Natural killer cell (primary cell): ENCODE results near the gene GALNTL6. TPM values are rescaled to one million over a fixed set of nuclear protein-coding genes. Genes with fewer than 3 reads are reported as not detected.

Experiments used
- ATAC-seq, 3 donors: fragments of 150-1000 bp in 2 of 3; fragments of 200-7000 bp in 1 of 3; cut with Tn5 transposase; 1 replicate in 1 of 3; 2 replicates in 2 of 3; pipeline ENCODE4 v1.10.0; 2021; ENCODE audit warnings: mild to moderate bottlenecking in 2 of 3, moderate library complexity in 2 of 3
- DNase-seq, 2 donors: peaks; one replicate each; pipeline versions ENCODE4 v3.0.0 to v3.0.0-alpha.2; 2013 to 2021; ENCODE audit warnings: mixed read lengths in 1 of 2
- H3K27ac ChIP-seq: one replicate; pipeline ENCODE4 v1.5.1; 2013; ENCODE audit warnings: mild to moderate bottlenecking, low read length
- H3K27me3 ChIP-seq: one replicate; pipeline ENCODE4 v1.6.1; 2013; ENCODE audit warnings: low read length; ENCODE audit not compliant: control insufficient read depth, insufficient read depth
- H3K36me3 ChIP-seq: one replicate; pipeline ENCODE4 v1.6.1; 2013; ENCODE audit warnings: low read length; ENCODE audit not compliant: control insufficient read depth, insufficient read depth
- H3K4me1 ChIP-seq: one replicate; pipeline ENCODE4 v1.6.1; 2013; ENCODE audit warnings: low read length; ENCODE audit not compliant: control insufficient read depth, insufficient read depth
- H3K4me3 ChIP-seq: one replicate; pipeline ENCODE4 v1.5.1; 2013; ENCODE audit warnings: low read length
- H3K9me3 ChIP-seq: one replicate; pipeline ENCODE4 v1.6.1; 2013; ENCODE audit warnings: low read length; ENCODE audit not compliant: control insufficient read depth, insufficient read depth
- H3K27ac Mint-ChIP-seq, 2 donors: one replicate each; pipeline ENCODE4 v1.8.0; 2022; ENCODE audit warnings: mild to moderate bottlenecking in 2 of 2, mixed read lengths in 2 of 2, moderate library complexity in 1 of 2
- H3K27me3 Mint-ChIP-seq, 2 donors: one replicate each; pipeline ENCODE4 v1.8.0; 2022; ENCODE audit warnings: low read depth in 2 of 2, mixed read lengths in 2 of 2
- H3K36me3 Mint-ChIP-seq: one replicate; pipeline ENCODE4 v1.8.0; 2022; ENCODE audit warnings: mixed read lengths
- H3K4me1 Mint-ChIP-seq, 2 donors: one replicate each; pipeline ENCODE4 v1.8.0; 2022; ENCODE audit warnings: mixed read lengths in 2 of 2
- H3K4me3 Mint-ChIP-seq: one replicate; pipeline ENCODE4 v1.8.0; 2022; ENCODE audit warnings: mild to moderate bottlenecking, moderate library complexity, mixed read lengths
- H3K9me3 Mint-ChIP-seq, 2 donors: one replicate each; pipeline ENCODE4 v1.8.0; 2022; ENCODE audit warnings: mixed read lengths in 2 of 2
- WGBS: methylation state at CpG from one replicate; pipeline ENCODE4 v1.1.7; 2013; ENCODE audit warnings: missing lambda C conversion rate; ENCODE audit not compliant: insufficient coverage; 5-methylcytosine and 5-hydroxymethylcytosine counted together
- intact Hi-C: fragments of 100-400 bp; cut with micrococcal nuclease; formaldehyde crosslinking; loops from one replicate; pipeline ENCODE4 v1.14.2; 2022
- total RNA-seq, 4 donors: library from RNA; stranded (reverse); fragments of 120-200 nt in 1 of 4; gene quantifications; one replicate each; pipeline versions ENCODE4 v1.2.3 to v1.2.4, GENCODE V29; 2013 to 2022
- TF ChIP-seq, protein P1 (sequence below): fragments of 200-600 bp; IDR thresholded peaks from one replicate; pipeline ENCODE4 v1.8.0; 2022; ENCODE audit warnings: antibody characterized with exemption

Gene GALNTL6
- total RNA-seq, 3 donors from 2014 or later (not counting 1 experiment from before 2014, with no cell fraction given) = not detected

DNA sequence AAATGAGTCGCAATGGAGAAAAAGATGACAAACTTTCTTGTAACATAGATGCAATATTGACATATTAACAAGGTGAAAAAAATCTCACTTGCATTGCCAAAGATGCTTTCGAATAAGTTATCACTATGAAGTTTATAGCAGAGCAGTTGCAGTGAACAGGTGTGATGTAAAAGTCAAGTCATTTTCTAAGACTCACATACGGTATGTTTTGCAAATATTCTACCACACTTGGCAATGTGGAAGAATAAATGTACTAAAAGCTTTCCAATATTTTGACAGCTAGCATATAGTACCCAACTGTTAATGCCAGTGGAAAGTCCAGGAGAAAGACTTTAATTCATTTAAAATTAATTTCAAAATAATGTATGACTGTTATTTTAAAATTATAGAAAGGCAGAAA is 76.5 kb downstream of the GALNTL6 start:
- no peaks in the 10 kb centered on the region for H3K9me3 ChIP-seq
- no peak overlapping the region for H3K27ac ChIP-seq
- peaks cover 7 to 9% of the 10 kb centered on the region in 2 donors for H3K9me3 Mint-ChIP-seq
- TF ChIP-seq, protein P1, sequence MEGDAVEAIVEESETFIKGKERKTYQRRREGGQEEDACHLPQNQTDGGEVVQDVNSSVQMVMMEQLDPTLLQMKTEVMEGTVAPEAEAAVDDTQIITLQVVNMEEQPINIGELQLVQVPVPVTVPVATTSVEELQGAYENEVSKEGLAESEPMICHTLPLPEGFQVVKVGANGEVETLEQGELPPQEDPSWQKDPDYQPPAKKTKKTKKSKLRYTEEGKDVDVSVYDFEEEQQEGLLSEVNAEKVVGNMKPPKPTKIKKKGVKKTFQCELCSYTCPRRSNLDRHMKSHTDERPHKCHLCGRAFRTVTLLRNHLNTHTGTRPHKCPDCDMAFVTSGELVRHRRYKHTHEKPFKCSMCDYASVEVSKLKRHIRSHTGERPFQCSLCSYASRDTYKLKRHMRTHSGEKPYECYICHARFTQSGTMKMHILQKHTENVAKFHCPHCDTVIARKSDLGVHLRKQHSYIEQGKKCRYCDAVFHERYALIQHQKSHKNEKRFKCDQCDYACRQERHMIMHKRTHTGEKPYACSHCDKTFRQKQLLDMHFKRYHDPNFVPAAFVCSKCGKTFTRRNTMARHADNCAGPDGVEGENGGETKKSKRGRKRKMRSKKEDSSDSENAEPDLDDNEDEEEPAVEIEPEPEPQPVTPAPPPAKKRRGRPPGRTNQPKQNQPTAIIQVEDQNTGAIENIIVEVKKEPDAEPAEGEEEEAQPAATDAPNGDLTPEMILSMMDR = no peak
- DNase-seq (no peak), ATAC-seq (no peak)
- no peaks in the 10 kb centered on the region for H3K36me3 ChIP-seq
- no peak overlapping the region for H3K4me3 ChIP-seq
- intact Hi-C loops = no loop called here
- no peak overlapping the region for H3K4me3 Mint-ChIP-seq
- H3K4me1 ChIP-seq = no peaks in the 10 kb centered on the region
- H3K36me3 Mint-ChIP-seq = no peaks in the 10 kb centered on the region
- no peaks in the 10 kb centered on the region for H3K4me1 Mint-ChIP-seq
- H3K27me3 ChIP-seq = no peaks in the 10 kb centered on the region
- WGBS = 80% methylated on average over 1 of the region's 3 CpGs
- H3K27ac Mint-ChIP-seq = no peak overlapping the region
- no peaks in the 10 kb centered on the region for H3K27me3 Mint-ChIP-seq

- Mint-ChIP-seq H3K27ac (no peak overlapping the region), H3K36me3 (no peaks in the 10 kb centered on the region), H3K9me3 (peaks cover 9 to 13% of the 10 kb centered on the region in 2 donors), H3K4me3 (no peak overlapping the region), H3K27me3 (no peaks in the 10 kb centered on the region), H3K4me1 (no peaks in the 10 kb centered on the region)
- Histone ChIP-seq H3K4me3 (no peak overlapping the region), H3K4me1 (no peaks in the 10 kb centered on the region), H3K36me3 (no peaks in the 10 kb centered on the region), H3K27me3 (no peaks in the 10 kb centered on the region), H3K27ac (no peak overlapping the region), H3K9me3 (no peaks in the 10 kb centered on the region)
- 92% methylated on average over 2 of the region's 2 CpGs for WGBS
- DNase-seq (no peak), ATAC-seq (no peak)
- intact Hi-C loops = no loop called here
- TF ChIP-seq, protein P1 = no peak
These were observed 77.8 kb downstream of the GALNTL6 start for GRCh38 chr4:171891038-171891437.

DNA sequence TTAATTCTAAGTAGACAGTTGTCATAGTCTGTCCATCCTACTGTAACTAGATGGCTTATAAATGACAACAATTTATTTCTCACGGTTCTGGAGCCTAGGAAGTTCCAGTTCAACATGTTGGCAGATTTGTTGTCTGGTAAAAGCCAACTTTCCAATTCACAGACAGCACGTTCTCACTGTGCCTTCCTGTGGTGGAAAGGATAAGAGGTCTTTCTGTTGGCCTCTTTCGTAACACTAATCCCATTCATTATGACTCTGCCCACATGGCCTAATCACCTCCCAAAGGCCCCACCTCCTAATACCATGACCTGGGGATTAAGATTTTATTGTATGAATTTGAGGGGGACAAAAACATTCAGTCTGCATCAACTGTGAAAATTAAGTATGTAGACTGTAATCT is 83.2 kb downstream of the GALNTL6 start:
- TF ChIP-seq, protein P1 = no peak
- Mint-ChIP-seq H3K4me3 (no peak overlapping the region), H3K9me3 (peaks cover 7 to 16% of the 10 kb centered on the region in 2 donors), H3K27ac (no peak overlapping the region), H3K4me1 (no peaks in the 10 kb centered on the region), H3K36me3 (no peaks in the 10 kb centered on the region), H3K27me3 (no peaks in the 10 kb centered on the region)
- Histone ChIP-seq H3K27me3 (no peaks in the 10 kb centered on the region), H3K36me3 (no peaks in the 10 kb centered on the region), H3K27ac (no peak overlapping the region), H3K4me1 (no peaks in the 10 kb centered on the region), H3K9me3 (no peaks in the 10 kb centered on the region), H3K4me3 (no peak overlapping the region)
- ATAC-seq = no peak
- intact Hi-C loops = no loop called here
- WGBS = no CpG with 5 or more reads among the region's 3 CpGs
- DNase-seq = no peak

DNA sequence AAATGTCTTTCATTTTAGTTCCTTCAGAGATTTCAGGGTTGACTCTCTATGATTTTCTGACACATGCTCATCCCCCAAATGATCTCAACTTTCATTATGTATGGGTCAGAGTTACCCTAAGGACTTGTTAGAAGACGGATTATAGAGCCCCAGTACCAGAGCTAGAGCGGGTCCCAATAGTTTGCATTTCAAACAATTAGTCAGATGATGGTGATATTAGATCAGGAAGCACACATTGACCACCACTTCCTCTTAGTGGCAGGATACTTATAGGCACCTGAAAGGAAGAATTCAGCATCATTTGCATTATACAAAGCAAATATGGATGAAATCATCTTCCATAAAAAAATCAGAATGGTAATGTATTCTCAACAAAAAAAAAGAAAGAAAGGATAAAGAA is 106.1 kb downstream of the GALNTL6 start:
- Mint-ChIP-seq H3K4me3 (no peak overlapping the region), H3K27me3 (no peaks in the 10 kb centered on the region), H3K27ac (no peak overlapping the region), H3K9me3 (peaks cover 7 to 9% of the 10 kb centered on the region in 2 donors), H3K36me3 (no peaks in the 10 kb centered on the region), H3K4me1 (no peaks in the 10 kb centered on the region)
- no peaks in the 10 kb centered on the region for H3K4me1 ChIP-seq
- WGBS = 63% methylated on average over 2 of the region's 2 CpGs
- H3K27ac ChIP-seq = no peak overlapping the region
- ATAC-seq = no peak
- no peak overlapping the region for H3K4me3 ChIP-seq
- no peaks in the 10 kb centered on the region for H3K36me3 ChIP-seq
- TF ChIP-seq, protein P1 = no peak
- H3K9me3 ChIP-seq = no peaks in the 10 kb centered on the region
- H3K27me3 ChIP-seq = no peaks in the 10 kb centered on the region
- no peak for DNase-seq
- intact Hi-C loops = no loop called here
